ENCODE results near the gene HCK. TPM values are rescaled to one million over a fixed set of nuclear protein-coding genes. Genes with fewer than 3 reads are reported as not detected.

HCK gene
- total and polyA plus RNA-seq, 2 donors (not counting 1 experiment from before 2014, with no cell fraction given) = not detected

DNA sequence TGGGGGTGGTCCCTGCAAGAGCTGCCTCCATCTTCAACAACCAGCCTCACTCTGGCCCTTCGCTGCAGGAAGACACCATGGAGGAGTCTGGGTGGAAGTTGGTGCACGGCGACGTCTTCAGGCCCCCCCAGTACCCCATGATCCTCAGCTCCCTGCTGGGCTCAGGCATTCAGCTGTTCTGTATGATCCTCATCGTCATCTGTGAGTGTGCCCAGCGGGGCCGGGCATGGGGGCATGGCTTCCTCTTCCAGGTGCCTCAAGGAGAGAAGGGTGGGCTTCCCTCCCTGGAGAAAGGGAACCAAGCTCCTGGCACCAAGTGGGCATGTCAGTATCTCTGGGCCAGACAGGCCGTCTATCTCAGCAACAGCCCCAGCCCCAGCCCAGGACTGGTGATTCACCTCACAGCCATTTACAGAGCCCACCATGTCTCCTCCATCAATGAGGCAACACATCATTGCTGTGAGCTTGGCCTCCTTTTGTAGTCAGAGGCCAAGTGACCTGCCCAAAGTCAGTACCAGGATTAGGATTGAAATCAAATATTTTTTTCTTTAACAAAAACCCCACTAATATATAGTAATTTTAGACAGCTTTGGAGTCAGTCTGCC lies 97.6 kb downstream of the HCK start:
- TF ChIP-seq EZH2 (IDR thresholded peaks at IDR 0.05; ENCODE audit: low read length, missing control alignments) = no peak
- TF ChIP-seq, protein P1, sequence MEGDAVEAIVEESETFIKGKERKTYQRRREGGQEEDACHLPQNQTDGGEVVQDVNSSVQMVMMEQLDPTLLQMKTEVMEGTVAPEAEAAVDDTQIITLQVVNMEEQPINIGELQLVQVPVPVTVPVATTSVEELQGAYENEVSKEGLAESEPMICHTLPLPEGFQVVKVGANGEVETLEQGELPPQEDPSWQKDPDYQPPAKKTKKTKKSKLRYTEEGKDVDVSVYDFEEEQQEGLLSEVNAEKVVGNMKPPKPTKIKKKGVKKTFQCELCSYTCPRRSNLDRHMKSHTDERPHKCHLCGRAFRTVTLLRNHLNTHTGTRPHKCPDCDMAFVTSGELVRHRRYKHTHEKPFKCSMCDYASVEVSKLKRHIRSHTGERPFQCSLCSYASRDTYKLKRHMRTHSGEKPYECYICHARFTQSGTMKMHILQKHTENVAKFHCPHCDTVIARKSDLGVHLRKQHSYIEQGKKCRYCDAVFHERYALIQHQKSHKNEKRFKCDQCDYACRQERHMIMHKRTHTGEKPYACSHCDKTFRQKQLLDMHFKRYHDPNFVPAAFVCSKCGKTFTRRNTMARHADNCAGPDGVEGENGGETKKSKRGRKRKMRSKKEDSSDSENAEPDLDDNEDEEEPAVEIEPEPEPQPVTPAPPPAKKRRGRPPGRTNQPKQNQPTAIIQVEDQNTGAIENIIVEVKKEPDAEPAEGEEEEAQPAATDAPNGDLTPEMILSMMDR (conservative IDR thresholded peaks at IDR 0.05 in 1 of 2, IDR thresholded peaks at IDR 0.05 in 1 of 2; ENCODE audit: low read depth in 1 of 2, low read length in 2 of 2) = no peak
- Histone ChIP-seq H3K4me3 (replicated peaks in 1 of 4; ENCODE audit: control extremely low read depth in 1 of 4, insufficient read depth in 1 of 4, low read depth in 3 of 4, low read length in 4 of 4) (no peak overlapping the region), H3K4me1 (ENCODE audit: control insufficient read depth, extremely low read depth, insufficient read depth, low read length) (no peaks in the 10 kb centered on the region), H3K36me3 (ENCODE audit: control insufficient read depth, insufficient read depth, low read length) (peaks cover 16% of the 10 kb centered on the region), H3K79me2 (ENCODE audit: control insufficient read depth, insufficient read depth, low read length) (no peaks in the 10 kb centered on the region), H3K27ac (ENCODE audit: insufficient read depth, low read length) (no peak overlapping the region), H2AFZ (ENCODE audit: low read length) (no peak overlapping the region), H3K4me2 (ENCODE audit: extremely low read depth, insufficient read depth, low read length) (no peak overlapping the region), H4K20me1 (ENCODE audit: control insufficient read depth, extremely low read depth, insufficient read depth, low read length) (no peaks in the 10 kb centered on the region), H3K27me3 (ENCODE audit: control insufficient read depth, insufficient read depth, low read length) (no peaks in the 10 kb centered on the region), H3K9me3 (ENCODE audit: control insufficient read depth, insufficient read depth, low read depth, low read length) (no peaks in the 10 kb centered on the region), H3K9ac (ENCODE audit: insufficient read depth, low read length) (no peak overlapping the region)
- peak in 1 of 2 donors; percentile 19 for DNase-seq (ENCODE audit: low read depth in 2 of 2)

DNA sequence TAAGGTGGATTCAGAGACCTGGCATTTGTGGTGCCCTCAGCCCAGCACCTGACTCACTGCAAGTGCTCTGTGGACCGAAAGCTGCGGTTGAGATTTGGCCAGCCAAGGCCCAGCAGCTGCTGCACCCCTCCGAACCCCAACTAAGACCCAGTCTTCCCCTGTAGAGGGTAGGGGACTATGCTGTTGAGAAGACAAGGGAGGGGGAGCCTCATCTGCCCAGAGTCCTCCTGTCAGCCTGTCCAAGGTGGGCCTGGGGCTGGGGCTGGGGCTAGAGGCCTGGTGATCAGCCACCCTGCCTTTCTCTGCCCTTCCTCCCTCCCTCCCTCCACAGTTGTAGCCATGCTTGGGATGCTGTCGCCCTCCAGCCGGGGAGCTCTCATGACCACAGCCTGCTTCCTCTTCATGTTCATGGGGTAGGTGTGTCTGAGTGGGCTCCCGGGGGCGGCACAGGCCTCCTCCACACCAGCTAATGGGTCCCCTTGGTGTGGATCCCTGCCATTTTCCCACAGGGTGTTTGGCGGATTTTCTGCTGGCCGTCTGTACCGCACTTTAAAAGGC lies 98.3 kb downstream of the HCK start:
- no peak overlapping the region for H2AFZ ChIP-seq (ENCODE audit: low read length)
- H3K36me3 ChIP-seq (ENCODE audit: control insufficient read depth, insufficient read depth, low read length) = peaks cover 10% of the 10 kb centered on the region
- DNase-seq (ENCODE audit: low read depth in 2 of 2) = no peak

More for the DNA sequence above, 98.3 kb downstream of the HCK start:
- H4K20me1 ChIP-seq (ENCODE audit: control insufficient read depth, extremely low read depth, insufficient read depth, low read length) = no peaks in the 10 kb centered on the region
- TF ChIP-seq EZH2 (IDR thresholded peaks at IDR 0.05; ENCODE audit: low read length, missing control alignments) = no peak
- TF ChIP-seq, protein P1 (conservative IDR thresholded peaks at IDR 0.05 in 1 of 2, IDR thresholded peaks at IDR 0.05 in 1 of 2; ENCODE audit: low read depth in 1 of 2, low read length in 2 of 2) = no peak
- H3K4me1 ChIP-seq (ENCODE audit: control insufficient read depth, extremely low read depth, insufficient read depth, low read length) = peaks cover 4% of the 10 kb centered on the region
- no peaks in the 10 kb centered on the region for H3K79me2 ChIP-seq (ENCODE audit: control insufficient read depth, insufficient read depth, low read length)
- no peak overlapping the region for H3K4me3 ChIP-seq (replicated peaks in 1 of 4; ENCODE audit: control extremely low read depth in 1 of 4, insufficient read depth in 1 of 4, low read depth in 3 of 4, low read length in 4 of 4)
- H3K4me2 ChIP-seq (ENCODE audit: extremely low read depth, insufficient read depth, low read length) = no peak overlapping the region
- H3K9ac ChIP-seq (ENCODE audit: insufficient read depth, low read length) = no peak overlapping the region
- no peaks in the 10 kb centered on the region for H3K9me3 ChIP-seq (ENCODE audit: control insufficient read depth, insufficient read depth, low read depth, low read length)
- no peak overlapping the region for H3K27ac ChIP-seq (ENCODE audit: insufficient read depth, low read length)
- H3K27me3 ChIP-seq (ENCODE audit: control insufficient read depth, insufficient read depth, low read length) = no peaks in the 10 kb centered on the region

Other genes starting within 250 kb of the HCK start
- under 0.01 TPM in 1 of 2 replicates, not detected in the other for gene MYLK2, start 232.9 kb upstream of the HCK start, total RNA-seq
- 0.03 TPM in 1 of 2 replicates, not detected in the other for gene MYLK2, start 232.9 kb upstream of the HCK start, polyA plus RNA-seq
- gene FOXS1, start 206.6 kb upstream of the HCK start, total RNA-seq = under 0.01 TPM in 1 of 2 replicates, not detected in the other
- not detected in 2 replicates for gene FOXS1, start 206.6 kb upstream of the HCK start, polyA plus RNA-seq
- not detected in 2 replicates for gene DUSP15, start 181.7 kb upstream of the HCK start, total RNA-seq
- gene DUSP15, start 181.7 kb upstream of the HCK start, polyA plus RNA-seq = 0.14 TPM in 1 of 2 replicates, not detected in the other
- gene TTLL9, start 181.6 kb upstream of the HCK start, total RNA-seq = not detected in 2 replicates
- 0.05 TPM in 1 of 2 replicates, not detected in the other for gene TTLL9, start 181.6 kb upstream of the HCK start, polyA plus RNA-seq
- gene PDRG1, start 100.2 kb upstream of the HCK start, total RNA-seq = 3.9 and 5.4 TPM in 2 replicates
- 14.0 and 14.5 TPM in 2 replicates for gene PDRG1, start 100.2 kb upstream of the HCK start, polyA plus RNA-seq
- not detected in 2 replicates for gene XKR7, start 84.1 kb upstream of the HCK start, total RNA-seq
- not detected in 2 replicates for gene XKR7, start 84.1 kb upstream of the HCK start, polyA plus RNA-seq
- not detected in 2 replicates for gene CCM2L, start 41.8 kb upstream of the HCK start, total RNA-seq
- gene CCM2L, start 41.8 kb upstream of the HCK start, polyA plus RNA-seq = not detected in 2 replicates
- gene TM9SF4, start 57.5 kb downstream of the HCK start, total RNA-seq = 22.3 and 33.5 TPM in 2 replicates
- gene TM9SF4, start 57.5 kb downstream of the HCK start, polyA plus RNA-seq = 67.3 and 71.3 TPM in 2 replicates
- gene PLAGL2, start 155.5 kb downstream of the HCK start, total RNA-seq = 1.5 and 2.3 TPM in 2 replicates
- gene PLAGL2, start 155.5 kb downstream of the HCK start, polyA plus RNA-seq = 1.6 and 2.3 TPM in 2 replicates
- 23.4 and 32.4 TPM in 2 replicates for gene POFUT1, start 155.6 kb downstream of the HCK start, total RNA-seq
- 39.6 and 41.0 TPM in 2 replicates for gene POFUT1, start 155.6 kb downstream of the HCK start, polyA plus RNA-seq
- 27.6 and 27.7 TPM in 2 replicates for gene KIF3B, start 225.4 kb downstream of the HCK start, total RNA-seq
- 32.9 and 35.6 TPM in 2 replicates for gene KIF3B, start 225.4 kb downstream of the HCK start, polyA plus RNA-seq